ENCODE data around the gene GPRIN1.
"Not testable (repeated sequence)": the region's sequence is repeated elsewhere in the genome, so short reads cannot be mapped to it uniquely, and the experiment has no call there.

Gene GPRIN1

DNA sequence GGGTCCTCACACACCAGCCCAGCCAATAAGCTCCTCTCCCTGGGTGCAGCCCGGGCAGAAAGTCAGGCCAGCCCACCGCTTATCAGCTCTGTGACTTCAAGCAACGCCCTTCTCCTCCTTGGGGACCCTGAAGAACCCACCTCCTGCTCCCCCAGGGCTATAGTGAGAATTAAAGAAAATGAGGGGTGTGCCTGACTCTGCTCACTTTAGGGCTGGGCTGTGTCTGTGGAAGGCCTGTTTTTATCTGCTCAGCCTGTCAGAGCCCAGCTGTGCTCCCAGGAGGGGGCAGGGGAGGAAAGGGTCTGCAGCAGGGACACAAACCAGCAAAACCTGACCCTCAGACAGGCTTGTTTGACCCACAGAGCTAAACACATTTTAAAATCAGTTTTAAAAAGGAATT lies 3.9 kb downstream of the GPRIN1 start:
- Mint-ChIP-seq H3K36me3 (ENCODE audit: low read depth) (no peaks in the 10 kb centered on the region), H3K4me3 (no peak overlapping the region), H3K9me3 (no peaks in the 10 kb centered on the region), H3K27ac (no peak overlapping the region), H3K27me3 (peaks cover 14% of the 10 kb centered on the region), H3K4me1 (ENCODE audit: low read depth) (peaks cover 11% of the 10 kb centered on the region)
- no peak for DNase-seq

DNA sequence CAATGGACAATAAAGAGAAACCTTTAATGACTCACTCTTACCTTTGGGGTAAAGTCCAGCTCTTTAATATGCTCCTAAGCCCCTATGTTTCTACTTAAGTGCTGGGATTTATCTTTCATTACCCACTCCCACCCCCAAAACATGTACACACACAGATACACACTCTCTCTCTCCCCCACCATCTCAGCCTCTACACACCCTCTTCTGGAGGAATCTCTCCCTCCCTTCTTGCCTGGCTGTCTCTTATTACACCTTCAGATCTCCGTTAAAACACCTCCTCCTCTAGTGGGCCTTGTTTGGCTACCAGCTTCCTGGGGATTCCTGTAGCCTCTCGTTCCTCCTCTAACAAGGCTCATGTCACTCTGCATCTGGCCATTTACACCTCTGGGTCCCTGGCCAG lies 6.9 kb downstream of the GPRIN1 start:
- Mint-ChIP-seq H3K27ac (no peak overlapping the region), H3K27me3 (peaks cover 3% of the 10 kb centered on the region), H3K4me1 (ENCODE audit: low read depth) (peaks cover 5% of the 10 kb centered on the region), H3K36me3 (ENCODE audit: low read depth) (no peaks in the 10 kb centered on the region), H3K9me3 (no peaks in the 10 kb centered on the region), H3K4me3 (no peak overlapping the region)
- no peak for DNase-seq

DNA sequence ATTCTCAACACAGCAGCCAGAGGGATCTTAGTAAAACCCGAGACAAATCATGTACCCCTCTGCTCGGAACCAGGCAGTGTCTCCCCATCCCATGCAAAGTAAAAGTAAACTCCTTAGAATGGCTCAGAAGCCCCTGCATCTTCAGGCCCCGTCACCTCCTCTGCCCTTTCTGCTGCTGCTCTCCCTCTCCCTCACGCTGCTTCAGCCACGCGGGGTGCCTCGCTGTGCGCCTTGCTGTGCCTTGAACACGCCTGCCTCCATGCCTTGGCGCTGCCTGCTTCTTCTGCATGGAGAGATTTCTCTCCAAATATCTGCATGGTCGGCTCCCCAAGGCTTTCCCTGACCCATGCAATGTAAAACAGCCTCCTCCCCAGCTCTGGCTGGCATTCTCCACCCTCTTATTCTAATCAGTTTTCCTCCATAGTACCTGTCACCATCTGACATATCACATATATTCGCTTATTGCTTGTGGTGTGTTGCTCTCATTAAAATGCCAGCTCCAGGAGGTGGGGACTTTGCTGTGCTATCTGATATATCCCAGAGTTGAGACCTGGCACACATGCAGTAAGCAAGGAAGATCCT lies 8.0 kb downstream of the GPRIN1 start:
- Mint-ChIP-seq H3K36me3 (ENCODE audit: low read depth) (no peaks in the 10 kb centered on the region), H3K9me3 (no peaks in the 10 kb centered on the region), H3K27me3 (peaks cover 3% of the 10 kb centered on the region), H3K4me3 (no peak overlapping the region), H3K27ac (no peak overlapping the region), H3K4me1 (ENCODE audit: low read depth) (peaks cover 5% of the 10 kb centered on the region)
- DNase-seq, result no peak

DNA sequence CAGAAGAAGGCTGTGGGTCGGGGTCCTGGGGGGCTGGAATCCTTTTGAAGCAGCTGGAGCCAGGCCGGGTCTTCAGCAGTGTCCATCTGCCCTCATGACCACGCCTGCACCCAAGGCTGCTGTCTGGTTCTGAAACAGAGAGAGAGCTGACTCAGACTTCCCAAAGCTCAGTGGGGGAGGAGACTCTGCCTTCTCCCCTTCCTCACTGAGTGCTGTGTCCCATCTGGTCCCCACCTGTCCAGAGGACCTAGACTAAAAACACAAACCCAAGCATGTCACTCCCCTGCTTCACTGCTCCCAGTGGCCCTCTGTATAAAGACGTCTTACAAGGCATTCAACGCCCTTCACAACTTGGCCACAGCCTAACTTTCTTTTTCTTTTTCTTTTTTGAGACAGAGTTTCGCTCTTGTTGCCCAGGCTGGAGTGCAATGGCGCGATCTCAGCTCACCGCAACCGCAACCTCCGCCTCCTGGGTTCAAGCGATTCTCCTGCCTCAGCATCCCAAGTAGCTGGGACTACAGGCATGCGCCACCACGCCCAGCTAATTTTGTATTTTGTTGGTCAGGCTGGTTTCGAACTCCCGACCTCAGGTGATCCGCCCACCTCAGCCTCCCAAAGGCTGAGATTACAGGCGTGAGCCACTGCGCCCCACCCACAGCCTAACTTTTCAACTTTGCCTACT lies 10.1 kb downstream of the GPRIN1 start:
- not testable (repeated sequence) for H3K36me3 Mint-ChIP-seq (ENCODE audit: low read depth); H3K27ac Mint-ChIP-seq; H3K9me3 Mint-ChIP-seq; H3K27me3 Mint-ChIP-seq; H3K4me3 Mint-ChIP-seq; DNase-seq
- H3K4me1 Mint-ChIP-seq (ENCODE audit: low read depth), result peaks cover 12% of the 10 kb centered on the region

DNA sequence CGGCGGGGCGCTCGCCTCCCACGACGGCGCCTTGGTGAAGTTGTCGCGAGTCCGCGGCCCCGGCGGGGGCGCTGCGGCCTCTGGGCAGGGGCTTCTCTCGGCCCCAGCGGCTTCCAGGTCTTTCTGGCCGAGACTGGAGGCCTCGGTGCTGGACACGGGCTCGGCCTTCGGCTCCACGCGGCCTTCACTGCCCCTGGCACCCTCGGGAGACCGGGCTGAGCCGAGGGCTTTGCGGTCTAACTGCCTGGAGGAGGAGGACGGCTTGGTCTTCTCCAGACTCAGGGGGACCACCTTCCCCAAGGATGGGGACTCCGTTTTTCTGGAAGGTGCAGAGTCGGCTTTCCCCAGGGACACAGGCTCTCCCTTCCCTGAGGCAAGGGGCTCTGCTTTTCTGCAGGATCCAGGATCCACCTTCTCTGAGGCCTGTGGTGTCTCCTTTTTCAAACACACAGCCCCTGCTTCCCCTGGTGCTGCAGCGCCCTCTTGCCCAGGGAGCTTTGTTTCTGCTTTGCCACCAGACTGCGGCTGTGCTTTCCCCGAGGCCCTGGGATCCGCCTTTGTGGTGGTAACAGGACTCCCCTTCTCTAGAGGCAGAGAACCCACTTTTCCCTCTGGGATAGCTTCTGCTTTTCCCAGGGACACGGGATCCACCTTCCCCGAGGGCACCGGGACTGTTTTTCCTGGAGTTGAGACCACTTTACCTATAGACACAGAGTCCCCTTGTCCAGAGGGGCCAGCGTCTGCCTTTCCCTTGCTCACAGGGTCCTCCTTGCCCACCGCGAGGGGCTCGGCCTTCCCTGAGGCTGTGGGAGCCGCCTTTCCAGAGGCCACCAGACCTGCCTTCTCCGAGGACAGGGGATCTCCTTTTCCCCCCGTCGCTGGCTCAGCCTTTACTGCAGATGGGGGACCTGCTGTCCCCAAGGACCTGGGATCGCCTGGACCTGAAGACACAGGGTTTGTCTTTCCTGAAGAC lies 12.3 kb downstream of the GPRIN1 start:
- no peak for DNase-seq
- H3K36me3 Mint-ChIP-seq (ENCODE audit: low read depth), result no peaks in the 10 kb centered on the region
- H3K4me3 Mint-ChIP-seq, result no peak overlapping the region
- peaks cover 12% of the 10 kb centered on the region for H3K4me1 Mint-ChIP-seq (ENCODE audit: low read depth)
- no peak overlapping the region for H3K27ac Mint-ChIP-seq
- H3K9me3 Mint-ChIP-seq, result no peaks in the 10 kb centered on the region
- H3K27me3 Mint-ChIP-seq, result peaks cover 3% of the 10 kb centered on the region

DNA sequence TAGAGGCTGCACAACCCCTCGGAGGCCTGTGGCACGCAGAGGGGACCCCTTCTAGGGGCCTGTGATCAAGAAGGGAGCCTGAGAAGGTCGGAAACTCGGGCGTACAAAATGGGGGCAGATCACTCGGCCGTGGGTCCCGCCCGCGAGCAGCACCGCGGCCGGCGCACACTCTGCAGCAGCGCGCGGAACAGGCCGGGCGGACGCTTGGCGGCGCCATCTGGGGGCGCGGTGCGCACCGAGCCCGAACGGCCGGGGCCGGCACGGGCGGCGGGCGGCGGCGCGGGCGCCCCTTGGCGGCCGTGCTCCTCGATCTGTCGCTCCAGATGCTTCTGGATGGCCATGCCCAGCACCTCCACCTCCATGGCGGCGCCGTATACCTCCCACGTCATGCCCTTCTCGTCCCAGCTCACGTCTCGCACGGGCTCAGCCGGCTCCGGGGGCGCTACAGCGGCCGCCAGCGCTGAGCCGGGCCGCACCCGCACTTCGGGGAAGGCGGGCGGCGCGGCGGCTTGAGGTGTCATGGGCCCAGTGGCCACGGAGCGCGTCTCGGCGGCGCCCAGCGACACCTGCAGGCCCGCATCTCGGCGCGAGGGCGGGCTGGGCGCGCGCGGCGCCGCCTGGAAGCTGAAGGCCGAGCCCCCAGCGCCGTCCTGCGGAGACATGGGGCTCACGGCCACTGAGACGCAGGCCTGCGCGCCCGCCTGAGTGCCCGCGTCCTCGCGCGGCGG lies 13.1 kb downstream of the GPRIN1 start:
- Mint-ChIP-seq H3K4me1 (ENCODE audit: low read depth) (peaks cover 12% of the 10 kb centered on the region), H3K27ac (peak overlapping the region; percentile 38), H3K4me3 (peak overlapping the region; percentile 66), H3K36me3 (ENCODE audit: low read depth) (no peaks in the 10 kb centered on the region), H3K9me3 (no peaks in the 10 kb centered on the region), H3K27me3 (peaks cover 3% of the 10 kb centered on the region)
- peak; percentile 81 for DNase-seq

DNA sequence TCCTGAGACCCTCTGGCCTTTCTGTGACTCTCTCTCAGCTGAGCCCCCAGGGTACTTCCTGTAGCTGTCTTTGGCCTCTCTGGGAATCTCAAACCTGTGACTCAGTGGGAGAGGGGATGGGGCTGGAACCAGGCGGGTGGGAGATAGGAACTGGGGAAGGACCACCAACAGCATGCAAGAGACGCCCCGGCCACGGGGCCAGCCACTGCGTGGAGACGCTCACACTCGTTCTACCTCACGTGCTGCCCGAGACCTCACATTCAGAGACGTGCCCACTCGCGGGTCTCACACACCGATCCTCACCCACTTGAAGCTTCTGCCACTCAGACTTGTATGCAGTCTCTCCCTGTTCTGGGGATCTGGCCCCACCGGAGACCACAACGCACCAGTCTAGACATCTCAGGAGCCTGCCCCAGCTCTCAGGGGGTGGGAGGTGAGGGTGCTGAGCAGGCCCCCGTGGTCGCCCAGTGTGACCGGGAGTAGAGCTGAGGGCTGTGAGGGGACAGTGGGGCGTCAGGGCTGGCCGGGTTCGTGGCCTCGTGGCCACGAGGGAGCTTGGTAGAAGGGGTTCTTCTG lies 13.8 kb downstream of the GPRIN1 start:
- H3K9me3 Mint-ChIP-seq, result no peaks in the 10 kb centered on the region
- H3K27ac Mint-ChIP-seq, result peak overlapping the region; percentile 38
- peak overlapping the region; percentile 66 for H3K4me3 Mint-ChIP-seq
- H3K27me3 Mint-ChIP-seq, result peaks cover 3% of the 10 kb centered on the region
- no peak for DNase-seq
- H3K4me1 Mint-ChIP-seq (ENCODE audit: low read depth), result peaks cover 12% of the 10 kb centered on the region
- no peaks in the 10 kb centered on the region for H3K36me3 Mint-ChIP-seq (ENCODE audit: low read depth)

DNA sequence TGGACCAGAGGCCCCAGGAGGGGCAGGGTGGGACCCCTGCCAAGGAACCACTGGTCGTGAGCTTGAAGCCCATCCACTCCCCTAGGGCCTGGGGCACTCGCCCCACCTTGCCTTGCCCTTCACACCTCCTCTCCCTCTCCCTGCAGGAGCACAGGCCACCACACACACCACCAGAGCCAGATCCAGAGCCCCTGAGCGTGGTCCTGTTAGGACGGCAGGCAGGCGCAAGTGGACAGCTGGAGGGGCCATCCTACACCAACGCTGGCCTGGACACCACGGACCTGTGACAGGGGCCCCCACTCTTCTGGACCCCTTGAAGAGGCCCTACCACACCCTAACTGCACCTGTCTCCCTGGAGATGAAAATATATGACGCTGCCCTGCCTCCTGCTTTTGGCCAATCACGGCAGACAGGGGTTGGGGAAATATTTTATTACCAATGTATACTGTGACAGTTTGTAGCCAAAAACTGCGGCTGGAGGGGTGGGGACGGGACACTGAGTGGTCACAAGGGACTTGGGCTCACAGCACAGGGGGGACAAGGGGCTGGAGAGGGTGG lies 14.5 kb downstream of the GPRIN1 start:
- Mint-ChIP-seq H3K27me3 (peaks cover 3% of the 10 kb centered on the region), H3K4me1 (ENCODE audit: low read depth) (peaks cover 12% of the 10 kb centered on the region), H3K4me3 (no peak overlapping the region)

DNA sequence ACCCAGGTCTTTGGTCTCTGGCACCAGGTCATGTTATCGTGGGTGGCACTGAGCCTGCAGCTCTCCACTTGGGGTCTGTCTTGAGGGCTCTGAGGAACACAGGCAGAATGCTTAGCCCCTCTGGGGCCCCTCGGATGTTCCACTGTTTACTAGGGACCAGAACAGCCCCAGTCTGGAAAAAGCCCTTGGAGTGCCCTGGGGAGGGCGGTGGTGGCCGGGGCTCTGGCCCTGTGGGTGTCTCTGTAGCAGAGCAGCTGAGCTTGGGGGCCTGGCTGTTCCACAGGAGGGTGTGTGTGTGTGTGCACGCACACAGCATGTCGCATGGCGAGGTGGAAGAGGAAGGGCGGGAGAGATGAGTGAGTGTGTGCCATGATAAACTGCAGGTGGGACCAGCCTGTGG lies 15.4 kb downstream of the GPRIN1 start:
- Mint-ChIP-seq H3K27me3 (peaks cover 3% of the 10 kb centered on the region), H3K4me1 (ENCODE audit: low read depth) (peaks cover 8% of the 10 kb centered on the region), H3K36me3 (ENCODE audit: low read depth) (no peaks in the 10 kb centered on the region), H3K4me3 (no peak overlapping the region), H3K9me3 (no peaks in the 10 kb centered on the region), H3K27ac (no peak overlapping the region)
- no peak for DNase-seq

More for the DNA sequence above, 14.5 kb downstream of the GPRIN1 start:
- no peak for DNase-seq
- Mint-ChIP-seq H3K9me3 (no peaks in the 10 kb centered on the region), H3K36me3 (ENCODE audit: low read depth) (no peaks in the 10 kb centered on the region), H3K27ac (no peak overlapping the region)

DNA sequence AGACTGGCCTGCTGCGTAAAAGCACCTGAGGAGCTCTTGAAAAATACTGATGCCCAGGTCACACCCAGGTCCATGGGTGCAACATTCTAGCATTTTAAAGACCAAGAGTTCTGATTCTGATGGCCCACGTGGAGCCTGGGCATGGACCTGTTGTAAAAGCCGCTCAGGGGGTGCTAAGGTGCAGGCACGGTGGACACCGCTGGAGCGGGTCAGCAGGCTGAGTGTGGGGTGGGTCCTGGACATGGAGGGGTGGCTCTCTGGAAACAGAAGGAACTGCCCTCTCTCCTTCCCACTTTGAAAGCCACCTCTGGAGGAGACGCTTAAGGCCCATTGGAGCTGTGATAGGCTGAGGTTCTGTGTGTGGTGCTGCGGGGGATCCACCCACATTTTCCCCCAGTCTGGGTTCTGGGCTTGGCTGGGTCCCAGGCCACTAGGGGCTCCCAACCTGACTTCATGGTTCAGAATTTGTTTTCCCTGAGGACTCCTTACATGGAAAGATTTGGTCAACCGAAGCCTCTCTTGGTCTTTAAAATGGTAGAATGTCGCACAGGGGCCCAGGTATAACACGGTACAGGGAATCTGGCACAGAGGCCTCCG lies 16.6 kb downstream of the GPRIN1 start:
- no peaks in the 10 kb centered on the region for H3K27me3 Mint-ChIP-seq
- H3K4me1 Mint-ChIP-seq (ENCODE audit: low read depth), result peaks cover 8% of the 10 kb centered on the region
- no peak overlapping the region for H3K4me3 Mint-ChIP-seq
- H3K27ac Mint-ChIP-seq, result no peak overlapping the region
- no peak for DNase-seq
- H3K9me3 Mint-ChIP-seq, result no peaks in the 10 kb centered on the region
- H3K36me3 Mint-ChIP-seq (ENCODE audit: low read depth), result no peaks in the 10 kb centered on the region

DNA sequence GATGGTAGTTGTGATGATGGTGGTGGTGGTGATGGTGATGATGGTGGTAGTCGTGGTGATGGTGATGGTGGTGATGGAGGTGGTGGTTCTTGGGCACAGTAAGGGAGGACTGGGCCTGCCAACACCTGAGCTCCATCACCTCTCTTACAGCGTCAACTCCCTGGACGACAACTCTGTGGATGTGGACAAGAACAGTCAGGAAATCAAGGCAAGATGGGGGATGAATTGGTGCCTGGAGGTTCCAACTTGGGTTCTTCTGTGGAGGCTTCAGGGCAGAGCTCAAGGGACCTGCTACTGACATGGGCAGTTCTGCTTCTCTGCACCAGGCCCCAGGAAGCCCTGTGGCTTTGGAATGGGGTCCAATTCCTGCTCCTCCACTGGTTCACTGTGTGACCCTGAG lies 17.4 kb downstream of the GPRIN1 start:
- H3K4me3 Mint-ChIP-seq, result no peak overlapping the region
- H3K4me1 Mint-ChIP-seq (ENCODE audit: low read depth), result peaks cover 8% of the 10 kb centered on the region
- no peak overlapping the region for H3K27ac Mint-ChIP-seq

DNA sequence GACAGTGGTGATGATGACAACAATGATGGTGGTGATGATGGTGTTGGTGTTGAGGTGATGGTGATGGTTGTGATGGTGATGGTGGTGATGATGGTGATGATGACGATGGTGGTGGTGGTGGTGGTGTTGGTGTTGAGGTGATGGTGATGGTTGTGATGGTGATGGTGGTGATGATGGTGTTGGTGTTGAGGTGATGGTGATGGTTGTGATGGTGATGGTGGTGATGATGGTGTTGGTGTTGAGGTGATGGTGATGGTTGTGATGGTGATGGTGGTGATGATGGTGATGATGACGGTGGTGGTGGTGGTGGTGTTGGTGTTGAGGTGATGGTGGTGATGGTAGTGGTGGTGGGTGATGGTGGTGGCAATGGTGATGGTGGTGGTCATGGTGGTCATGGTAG lies 18.3 kb downstream of the GPRIN1 start:
- H3K27me3 Mint-ChIP-seq; H3K9me3 Mint-ChIP-seq; H3K4me3 Mint-ChIP-seq; H3K36me3 Mint-ChIP-seq (ENCODE audit: low read depth); H3K27ac Mint-ChIP-seq; H3K4me1 Mint-ChIP-seq (ENCODE audit: low read depth); DNase-seq: not testable (repeated sequence)

More for the DNA sequence above, 17.4 kb downstream of the GPRIN1 start:
- Mint-ChIP-seq H3K36me3 (ENCODE audit: low read depth) (no peaks in the 10 kb centered on the region), H3K9me3 (no peaks in the 10 kb centered on the region), H3K27me3 (no peaks in the 10 kb centered on the region)
- no peak for DNase-seq

DNA sequence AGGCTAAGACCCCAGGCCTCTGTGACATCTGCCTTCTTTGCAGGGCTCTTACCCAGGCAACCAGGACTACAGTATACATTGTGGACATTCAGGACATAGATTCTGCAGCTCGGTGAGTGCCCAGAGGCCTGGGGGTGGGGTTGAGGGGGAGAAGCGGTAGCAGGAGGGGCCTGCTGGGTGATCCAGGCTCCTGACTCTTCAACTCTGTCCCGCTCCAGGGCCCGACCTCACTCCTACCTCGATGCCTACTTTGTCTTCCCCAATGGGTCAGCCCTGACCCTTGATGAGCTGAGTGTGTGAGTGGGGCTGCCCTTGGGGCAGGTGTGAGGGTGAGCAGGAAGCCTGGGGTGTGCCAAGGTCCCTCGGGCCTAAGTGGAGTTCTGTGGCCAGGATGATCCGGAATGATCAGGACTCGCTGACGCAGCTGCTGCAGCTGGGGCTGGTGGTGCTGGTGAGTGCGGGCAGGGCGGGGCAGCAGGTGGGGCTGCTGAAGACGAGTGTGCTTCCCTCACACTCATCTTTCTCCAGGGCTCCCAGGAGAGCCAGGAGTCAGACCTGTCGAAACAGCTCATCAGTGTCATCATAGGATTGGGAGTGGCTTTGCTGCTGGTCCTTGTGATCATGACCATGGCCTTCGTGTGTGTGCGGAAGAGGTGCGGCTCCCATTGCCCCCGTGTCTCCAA lies 19.8 kb downstream of the GPRIN1 start:
- Mint-ChIP-seq H3K9me3 (peaks cover 4% of the 10 kb centered on the region), H3K36me3 (ENCODE audit: low read depth) (no peaks in the 10 kb centered on the region), H3K4me1 (ENCODE audit: low read depth) (no peaks in the 10 kb centered on the region), H3K27ac (no peak overlapping the region), H3K27me3 (no peaks in the 10 kb centered on the region), H3K4me3 (no peak overlapping the region)
- no peak for DNase-seq

Data from activated T-cell treated with anti-CD3 and anti-CD28 coated beads, Interleukin-2, amount 50 U/mL, for 24 hours (primary cell).